HG03432 (cell line): ENCODE measurements around the gene S100PBP.
"Not testable (repeated sequence)": the region's sequence is repeated elsewhere in the genome, so short reads cannot be mapped to it uniquely, and the experiment has no call there.

ENCODE experiments used
- ATAC-seq: cut with Tn5 transposase; IDR thresholded peaks from one replicate; pipeline ENCODE4 v1.9.1; 2021; ENCODE audit warnings: mild to moderate bottlenecking, moderate library complexity; ENCODE audit not compliant: unreplicated experiment

The S100PBP gene

GRCh38 chr1:32784817-32785216 is 32.6 kb upstream of the S100PBP start:
- no peak for ATAC-seq

- no peak for ATAC-seq
Measured at GRCh38 chr1:32786856-32787255, 30.6 kb upstream of the S100PBP start.

DNA sequence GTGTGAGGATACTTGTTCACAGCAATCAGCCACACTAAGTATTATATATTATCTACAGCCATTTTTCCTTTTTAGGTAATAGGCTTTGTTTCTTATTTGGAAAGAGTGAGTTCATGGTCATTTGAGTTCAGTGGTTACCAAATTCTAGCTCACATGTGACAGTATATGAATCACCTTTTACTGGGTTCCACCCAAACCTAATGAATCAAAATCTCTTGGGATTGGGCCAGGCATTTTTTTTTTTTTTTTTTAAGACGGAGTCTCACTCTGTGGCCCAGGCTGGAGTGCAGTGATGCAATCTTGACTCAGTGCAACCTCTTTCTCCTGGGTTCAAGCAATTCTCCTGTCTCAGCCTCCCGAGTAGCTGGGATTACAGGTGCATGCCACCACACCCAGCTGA is 28.1 kb upstream of the S100PBP start:
- not testable (repeated sequence) for ATAC-seq

DNA sequence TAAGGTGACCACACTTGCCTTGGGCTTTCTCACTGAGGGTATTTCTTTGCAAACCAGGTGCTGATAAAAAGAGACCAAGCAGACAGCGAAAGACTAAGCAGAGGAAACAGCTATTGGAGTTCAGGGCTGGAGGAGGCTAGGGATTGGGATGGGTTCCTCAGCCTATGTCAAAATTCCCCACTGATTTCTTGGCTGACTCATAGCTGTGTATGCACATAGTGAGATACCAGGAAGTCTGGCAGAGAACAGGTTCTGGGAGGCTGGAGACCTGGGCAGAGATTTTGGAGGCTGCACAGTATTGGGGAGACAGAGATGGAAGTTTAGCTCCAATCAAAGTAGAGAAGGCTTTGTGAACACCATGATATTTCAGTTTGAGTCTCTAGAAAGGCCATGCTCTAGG is 25.6 kb upstream of the S100PBP start:
- no peak for ATAC-seq

- ATAC-seq = not testable (repeated sequence)
Measured at GRCh38 chr1:32795763-32796162, 21.7 kb upstream of the S100PBP start.

DNA sequence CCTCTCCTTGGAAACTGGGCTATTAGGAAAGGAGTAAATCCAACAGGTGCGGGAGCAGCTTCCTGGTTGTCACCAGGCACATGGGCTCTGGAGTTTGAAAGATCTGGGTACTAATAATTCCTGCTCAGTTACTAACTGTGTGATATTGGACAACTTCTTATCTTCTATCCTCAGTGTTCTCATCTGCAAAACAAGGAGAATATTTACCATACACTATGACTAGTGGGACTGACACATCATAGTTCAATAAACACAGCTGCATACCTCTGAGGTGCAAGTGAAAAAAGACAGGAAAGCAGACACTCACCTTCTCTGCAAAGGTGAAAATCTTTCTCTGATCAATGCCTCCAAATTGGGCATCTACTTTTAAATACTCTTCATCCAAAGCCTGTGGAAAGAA is 20.0 kb upstream of the S100PBP start:
- ATAC-seq = no peak

- no peak for ATAC-seq
Measured at GRCh38 chr1:32798191-32798590, 19.3 kb upstream of the S100PBP start.

DNA sequence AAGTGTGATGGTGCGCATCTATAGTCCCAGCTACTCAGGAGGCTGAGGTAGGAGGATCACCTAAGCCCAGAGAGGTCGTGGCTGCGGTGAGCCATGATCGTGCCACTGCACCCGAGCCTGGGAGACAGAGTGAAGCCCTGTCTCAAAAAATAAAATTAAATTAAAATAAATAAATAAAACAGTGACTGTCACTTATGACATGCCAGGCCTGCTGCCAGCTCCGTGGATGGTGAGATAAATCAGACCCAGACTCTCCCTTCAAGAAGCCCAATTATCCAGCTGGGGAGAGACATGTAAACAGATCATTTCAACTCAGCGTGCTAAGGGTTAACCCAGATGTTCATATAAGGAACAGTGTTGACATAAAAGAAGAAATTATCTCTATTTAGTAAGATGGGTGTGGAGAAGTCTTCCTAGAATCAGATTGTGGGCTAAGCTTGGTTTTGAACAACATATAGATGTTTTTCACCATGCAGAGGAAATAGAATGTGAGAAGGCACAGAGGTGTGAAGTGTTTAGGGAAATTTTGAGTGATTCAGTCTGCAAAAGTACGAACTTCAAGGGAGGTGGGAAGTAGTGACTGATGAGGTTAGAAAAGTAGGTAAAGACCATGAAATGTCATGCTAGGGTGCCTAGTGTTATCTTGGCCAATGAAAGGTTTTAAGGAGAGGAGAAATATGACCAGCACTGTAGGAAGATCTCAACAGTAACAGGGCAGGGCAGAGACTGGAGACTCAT is 18.6 kb upstream of the S100PBP start:
- peak; percentile 44 for ATAC-seq

GRCh38 chr1:32801096-32801715 is 16.2 kb upstream of the S100PBP start:
- ATAC-seq = no peak

GRCh38 chr1:32804460-32804859 is 13.0 kb upstream of the S100PBP start:
- ATAC-seq = not testable (repeated sequence)

DNA sequence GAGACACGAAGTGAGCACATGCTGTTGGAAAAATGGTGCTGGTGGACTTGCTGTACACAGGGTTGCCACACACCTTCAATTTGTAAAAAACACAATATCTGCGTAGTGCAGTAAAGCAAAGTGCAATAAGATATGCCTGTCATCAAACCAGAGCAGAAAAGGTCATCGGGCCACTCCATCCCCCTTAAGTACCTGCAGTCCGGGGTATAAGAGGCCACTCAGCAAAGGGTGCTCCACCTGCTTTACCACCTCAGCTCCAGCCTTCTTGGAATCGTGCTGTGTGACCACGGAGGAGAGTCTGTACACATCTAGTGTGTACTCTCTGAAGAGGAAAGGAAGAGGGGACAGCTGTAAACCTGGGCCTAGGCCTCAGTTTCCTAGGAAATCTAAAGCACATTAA is 11.2 kb upstream of the S100PBP start:
- no peak for ATAC-seq

- ATAC-seq = no peak
Measured at GRCh38 chr1:32806910-32807523, 10.4 kb upstream of the S100PBP start.

DNA sequence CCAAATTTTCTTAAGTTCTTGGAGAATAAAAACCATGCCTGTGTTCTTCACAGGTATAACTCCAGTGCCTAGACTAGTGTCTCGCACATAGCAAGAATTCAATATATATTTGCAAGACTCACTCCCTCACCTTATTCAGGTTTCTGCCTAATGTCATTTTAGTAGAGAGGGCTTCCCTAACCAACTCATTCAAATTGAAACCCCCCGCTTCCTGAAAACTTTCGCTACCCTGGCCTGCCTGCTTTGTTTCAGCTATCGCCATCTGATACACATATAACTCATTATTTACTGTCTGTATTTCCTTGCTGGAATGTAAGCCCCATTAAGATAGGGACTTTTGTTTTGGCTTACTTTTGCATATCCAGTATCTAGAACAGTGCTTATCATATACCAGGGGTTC is 8.9 kb upstream of the S100PBP start:
- no peak for ATAC-seq

DNA sequence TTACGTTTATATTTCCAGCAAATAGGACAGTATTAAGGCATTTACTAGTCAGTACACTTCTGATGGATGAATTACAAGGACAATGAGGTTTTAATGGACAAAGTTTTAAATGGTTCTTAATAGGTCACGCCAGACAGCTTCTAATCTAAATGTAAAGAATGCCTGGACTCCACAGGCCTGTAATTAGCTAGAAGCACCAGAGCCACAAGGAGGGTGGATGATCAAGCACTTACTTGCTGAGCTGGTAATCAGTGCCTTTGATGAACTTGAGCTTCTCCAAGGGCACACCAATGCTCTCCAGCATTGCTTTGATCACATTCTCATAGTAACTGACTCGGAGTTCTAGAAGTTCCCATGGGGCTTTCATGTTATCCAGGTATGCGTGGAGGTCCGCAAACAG is 7.1 kb upstream of the S100PBP start:
- no peak for ATAC-seq

DNA sequence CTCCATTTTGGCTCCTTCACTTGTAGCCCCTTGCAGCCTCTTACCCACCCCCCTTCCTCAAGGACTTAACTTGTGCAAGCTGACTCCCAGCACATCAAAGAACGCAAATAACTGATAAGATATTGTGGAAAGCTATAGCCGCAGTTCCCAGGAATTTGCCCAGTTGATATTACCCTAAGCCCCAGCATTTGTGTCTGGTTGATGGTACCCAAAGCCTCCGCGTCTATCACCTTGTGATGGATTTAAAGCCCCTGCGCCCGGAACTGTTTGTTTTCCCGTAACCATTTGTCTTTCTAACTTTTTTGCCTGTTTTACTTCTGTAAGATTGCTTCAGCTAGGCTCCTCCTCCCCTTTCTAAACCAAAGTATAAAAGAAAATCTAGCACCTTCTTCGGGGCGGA is 6.2 kb upstream of the S100PBP start:
- no peak for ATAC-seq

- ATAC-seq = no peak
Measured at GRCh38 chr1:32811917-32812316, 5.5 kb upstream of the S100PBP start.

DNA sequence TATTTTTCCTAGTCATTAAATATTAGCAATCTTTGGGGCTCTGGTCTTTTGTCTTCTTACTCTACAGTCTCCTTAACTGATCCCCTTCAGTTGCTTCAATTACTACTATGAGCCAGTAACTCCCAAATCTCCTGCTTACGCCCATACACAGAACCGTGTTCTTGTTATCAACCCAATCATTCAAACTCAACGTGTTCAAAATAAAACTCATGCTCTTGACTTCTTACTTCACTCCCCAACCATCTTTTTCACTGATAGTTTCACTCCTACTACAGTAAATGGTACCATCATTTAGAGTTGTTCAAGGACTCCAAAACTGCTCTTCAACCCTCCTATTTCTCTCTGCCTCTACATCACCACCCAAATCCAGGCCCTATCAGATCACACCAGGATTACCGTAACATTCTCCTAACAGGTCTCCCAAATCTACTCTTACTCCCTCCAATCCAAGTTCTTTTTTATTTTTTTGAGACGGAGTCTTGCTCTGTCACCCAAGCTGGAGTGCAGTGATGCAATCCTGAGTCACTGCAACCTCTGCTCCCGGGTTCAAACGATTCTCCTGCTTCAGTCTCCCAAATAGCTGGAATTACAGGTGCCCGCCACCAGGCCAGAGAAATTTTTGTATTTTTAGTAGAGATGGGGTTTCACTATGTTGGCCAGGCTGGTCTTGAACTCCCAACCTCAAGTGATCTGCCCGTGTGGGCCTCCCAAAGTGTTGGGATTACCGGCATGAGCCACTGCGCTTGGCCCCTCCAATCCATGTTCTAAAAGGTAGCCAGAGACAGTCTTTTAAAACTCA is 3.3 kb upstream of the S100PBP start:
- no peak for ATAC-seq

DNA sequence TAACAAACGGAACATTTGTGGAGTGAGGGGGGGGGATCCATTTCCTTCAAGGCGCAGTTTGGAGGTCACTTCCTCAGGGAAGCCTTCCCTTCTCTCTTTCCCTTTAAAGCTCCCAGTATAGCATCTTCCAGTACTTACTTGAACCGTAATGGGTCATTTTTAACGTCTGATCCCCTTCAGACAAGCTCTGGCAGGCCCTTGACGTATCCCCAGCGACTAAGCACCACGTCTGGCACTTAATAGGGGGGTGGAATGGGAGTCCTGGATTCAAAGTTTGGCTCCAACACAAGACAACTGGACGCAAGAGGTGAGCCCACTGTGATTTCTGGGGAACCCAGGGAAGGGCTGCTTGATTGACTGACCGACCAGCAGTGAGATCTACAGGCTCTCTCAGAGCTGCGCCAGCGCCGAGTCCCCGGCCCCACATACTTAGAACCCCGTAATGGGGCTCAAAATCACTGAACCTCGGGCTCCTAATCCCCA is 736 bp upstream of the S100PBP start:
- ATAC-seq = no peak

DNA sequence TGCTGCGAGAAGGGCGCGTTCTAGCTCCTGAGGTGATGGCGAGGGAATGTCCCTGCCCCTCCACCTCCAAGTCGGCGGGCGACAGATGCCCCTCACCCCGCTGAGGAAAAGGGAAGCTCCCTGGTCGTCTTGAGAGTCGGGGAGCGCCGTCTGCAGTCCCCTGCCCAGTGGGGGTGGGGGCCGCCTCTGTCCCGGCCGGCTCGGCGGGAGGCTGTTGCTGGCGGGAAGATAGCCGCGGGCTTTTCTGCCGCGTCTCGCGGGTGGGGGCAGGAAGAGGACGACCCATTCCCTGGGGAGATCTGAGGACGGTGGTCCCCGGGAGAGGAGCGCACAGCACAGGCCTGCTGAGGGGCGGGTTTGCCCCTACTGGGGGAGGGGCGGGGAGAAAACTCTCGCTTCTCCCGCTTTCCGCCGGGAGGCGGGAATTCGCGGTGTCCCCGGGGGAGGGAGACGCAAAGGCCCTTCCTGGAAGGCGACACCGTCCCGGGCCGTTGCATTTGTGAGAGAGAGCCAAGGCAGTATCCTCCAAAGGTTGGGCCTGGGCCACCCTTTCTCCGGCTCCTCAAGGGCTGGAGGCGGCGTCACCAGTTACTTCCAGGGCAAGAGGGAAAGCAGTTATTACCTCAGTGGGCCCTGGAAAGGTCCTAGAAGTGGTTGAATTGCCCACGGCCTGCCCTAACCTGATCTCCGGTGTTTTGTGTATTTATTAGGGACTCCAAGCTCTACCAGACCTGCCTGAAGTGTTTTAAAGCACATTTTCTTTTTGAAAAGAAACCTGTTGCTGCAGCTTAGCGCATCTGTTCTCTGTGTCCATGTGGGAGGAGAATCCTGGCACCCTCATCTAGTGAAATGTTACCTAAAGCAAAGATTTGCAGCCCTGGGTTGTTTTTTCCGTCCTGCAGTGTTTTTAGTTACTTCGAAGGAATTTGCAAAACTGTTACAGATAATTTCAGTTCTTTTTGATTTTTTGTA is 648 bp downstream of the S100PBP start:
- ATAC-seq = peak; percentile 14
